SU-DHL-6 (cell line): ENCODE data around the gene PAGE1.
"Not testable (repeated sequence)": the region's sequence is repeated elsewhere in the genome, so short reads cannot be mapped to it uniquely, and the experiment has no call there.

Source experiments
- H2AFZ ChIP-seq: fragments of 200-600 bp; sonication (generic); 2 replicates; pipeline ENCODE4 v1.6.1; 2014; ENCODE audit warnings: low read depth, mild to moderate bottlenecking, moderate library complexity, mixed read lengths, antibody characterized with exemption, low read length; ENCODE audit not compliant: severe bottlenecking
- H3F3A ChIP-seq: fragments of 200-600 bp; shearing (Covaris generic); 2 replicates; pipeline ENCODE4 v1.6.0; 2016; ENCODE audit warnings: antibody characterized with exemption, mild to moderate bottlenecking; ENCODE audit not compliant: insufficient read depth
- H3K27ac ChIP-seq: fragments of 200-600 bp; sonication (generic); 2 replicates; pipeline ENCODE4 v1.5.1; 2016; ENCODE audit warnings: low read depth, mild to moderate bottlenecking, low read length, moderate library complexity, mixed read lengths
- H3K27me3 ChIP-seq: fragments of 200-600 bp; sonication (generic), shearing (Covaris generic); 2 replicates; pipeline ENCODE4 v1.6.0; 2014; ENCODE audit warnings: mild to moderate bottlenecking, low read length
- H3K36me3 ChIP-seq: fragments of 200-600 bp; sonication (generic); 2 replicates; pipeline ENCODE4 v1.6.1; 2014; ENCODE audit warnings: mild to moderate bottlenecking, low read length, mixed read lengths
- H3K4me2 ChIP-seq: fragments of 300-600, 200-600 bp; shearing (Covaris generic), sonication (generic); 2 replicates; pipeline ENCODE4 v1.6.0; 2014; ENCODE audit warnings: low read length, low read depth, mild to moderate bottlenecking; ENCODE audit not compliant: poor library complexity, severe bottlenecking
- H3K4me3 ChIP-seq: fragments of 200-600 bp; sonication (generic); 2 replicates; pipeline ENCODE4 v1.5.1; 2014; ENCODE audit warnings: antibody characterized with exemption, low read length, mild to moderate bottlenecking, mixed read lengths; ENCODE audit not compliant: insufficient read depth, poor library complexity, severe bottlenecking
- H3K79me2 ChIP-seq: fragments of 200-600 bp; sonication (generic); 2 replicates; pipeline ENCODE4 v1.6.1; 2014; ENCODE audit warnings: mild to moderate bottlenecking, low read length, moderate library complexity; ENCODE audit not compliant: insufficient read depth
- H3K9ac ChIP-seq: fragments of 200-600 bp; sonication (generic); 2 replicates; pipeline ENCODE4 v1.7.0; 2014; ENCODE audit warnings: mild to moderate bottlenecking, low read length
- H3K9me2 ChIP-seq: fragments of 200-600 bp; sonication (generic); replicated peaks from 2 replicates; pipeline ENCODE4 v1.6.1; 2014; ENCODE audit warnings: low read length; ENCODE audit not compliant: insufficient read depth
- H3K9me3 ChIP-seq: fragments of 200-600 bp; sonication (generic); 2 replicates; pipeline ENCODE4 v1.6.1; 2014; ENCODE audit warnings: low read length, mixed read lengths; ENCODE audit not compliant: insufficient read depth
- H4K20me1 ChIP-seq: fragments of 200-600 bp; sonication (generic); 2 replicates; pipeline ENCODE4 v1.6.1; 2014; ENCODE audit warnings: low read depth, mild to moderate bottlenecking, antibody characterized with exemption, low read length, moderate library complexity, mixed read lengths
- EZH2phosphoT487 ChIP-seq: fragments of 200-600 bp; sonication (generic), shearing (Covaris generic); conservative IDR thresholded peaks from 2 replicates; pipeline ENCODE4 v1.6.1; 2018; ENCODE audit warnings: mild to moderate bottlenecking, antibody characterized with exemption, low read length, moderate library complexity, mixed read lengths
- TF ChIP-seq, protein P1 (sequence below): fragments of 200-600 bp; sonication (generic); IDR thresholded peaks from one replicate; pipeline ENCODE4 v1.5.1; 2017; ENCODE audit warnings: antibody characterized with exemption, mild to moderate bottlenecking, low read length, moderate library complexity; ENCODE audit not compliant: insufficient read depth, poor library complexity, severe bottlenecking

PAGE1 gene

DNA sequence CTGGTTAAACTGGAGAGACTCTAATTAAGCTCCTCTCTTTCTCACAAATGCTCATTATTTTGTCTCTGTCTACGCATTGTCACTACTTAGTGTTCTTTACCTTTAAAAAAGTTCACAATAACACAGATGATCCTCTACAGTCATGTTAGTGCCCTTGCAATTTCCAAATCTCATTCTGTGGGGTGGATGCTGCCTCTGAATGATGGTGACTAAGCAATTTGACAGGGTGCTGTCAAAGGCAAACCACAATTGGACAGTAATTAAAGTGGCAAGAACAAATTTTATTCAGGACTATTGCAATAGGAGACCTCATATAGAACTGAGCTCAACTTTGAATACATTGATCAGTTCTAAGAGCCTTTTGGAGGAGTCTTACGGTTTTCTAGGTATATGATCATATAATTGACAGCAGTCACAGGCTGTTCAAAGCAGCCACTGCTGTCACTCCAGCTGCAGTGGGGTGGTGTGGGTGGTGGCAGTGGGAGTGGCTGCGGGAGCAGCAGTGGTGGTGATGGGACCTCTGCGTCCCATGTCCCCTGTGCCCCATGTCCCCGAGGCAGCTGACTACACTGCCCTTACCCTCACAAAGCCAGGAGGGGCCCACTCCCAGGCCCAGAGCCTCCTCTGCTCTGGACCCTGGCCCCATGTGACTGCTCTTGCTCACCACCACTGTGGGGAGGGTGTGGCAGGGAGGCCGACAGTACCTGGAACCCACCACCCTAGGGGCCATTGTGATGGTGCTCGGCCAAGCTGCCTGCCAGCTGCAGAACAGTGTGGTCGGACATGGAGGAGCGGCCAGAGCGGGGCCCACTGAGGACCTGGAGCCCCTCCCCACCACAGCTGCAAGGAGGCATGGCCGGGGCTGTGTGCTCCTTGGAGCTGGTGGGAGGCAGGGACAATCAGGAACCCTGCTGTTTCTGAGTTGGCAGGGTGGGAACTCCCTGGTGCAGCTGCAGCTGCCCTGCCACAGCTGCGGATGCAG, 30.4 kb upstream of the PAGE1 start:
- H3K27ac ChIP-seq = no peak overlapping the region
- H3K27me3 ChIP-seq = no peaks in the 10 kb centered on the region
- H3K4me2 ChIP-seq = no peak overlapping the region
- H2AFZ ChIP-seq = no peak overlapping the region
- TF ChIP-seq, protein P1, sequence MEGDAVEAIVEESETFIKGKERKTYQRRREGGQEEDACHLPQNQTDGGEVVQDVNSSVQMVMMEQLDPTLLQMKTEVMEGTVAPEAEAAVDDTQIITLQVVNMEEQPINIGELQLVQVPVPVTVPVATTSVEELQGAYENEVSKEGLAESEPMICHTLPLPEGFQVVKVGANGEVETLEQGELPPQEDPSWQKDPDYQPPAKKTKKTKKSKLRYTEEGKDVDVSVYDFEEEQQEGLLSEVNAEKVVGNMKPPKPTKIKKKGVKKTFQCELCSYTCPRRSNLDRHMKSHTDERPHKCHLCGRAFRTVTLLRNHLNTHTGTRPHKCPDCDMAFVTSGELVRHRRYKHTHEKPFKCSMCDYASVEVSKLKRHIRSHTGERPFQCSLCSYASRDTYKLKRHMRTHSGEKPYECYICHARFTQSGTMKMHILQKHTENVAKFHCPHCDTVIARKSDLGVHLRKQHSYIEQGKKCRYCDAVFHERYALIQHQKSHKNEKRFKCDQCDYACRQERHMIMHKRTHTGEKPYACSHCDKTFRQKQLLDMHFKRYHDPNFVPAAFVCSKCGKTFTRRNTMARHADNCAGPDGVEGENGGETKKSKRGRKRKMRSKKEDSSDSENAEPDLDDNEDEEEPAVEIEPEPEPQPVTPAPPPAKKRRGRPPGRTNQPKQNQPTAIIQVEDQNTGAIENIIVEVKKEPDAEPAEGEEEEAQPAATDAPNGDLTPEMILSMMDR = no peak
- no peak for TF ChIP-seq EZH2phosphoT487
- no peaks in the 10 kb centered on the region for H3K79me2 ChIP-seq
- H3K9ac ChIP-seq = no peak overlapping the region
- no peaks in the 10 kb centered on the region for H3F3A ChIP-seq
- H3K9me2 ChIP-seq = no peaks in the 10 kb centered on the region
- H3K9me3 ChIP-seq = no peaks in the 10 kb centered on the region
- no peaks in the 10 kb centered on the region for H3K36me3 ChIP-seq
- no peaks in the 10 kb centered on the region for H4K20me1 ChIP-seq
- no peak overlapping the region for H3K4me3 ChIP-seq

DNA sequence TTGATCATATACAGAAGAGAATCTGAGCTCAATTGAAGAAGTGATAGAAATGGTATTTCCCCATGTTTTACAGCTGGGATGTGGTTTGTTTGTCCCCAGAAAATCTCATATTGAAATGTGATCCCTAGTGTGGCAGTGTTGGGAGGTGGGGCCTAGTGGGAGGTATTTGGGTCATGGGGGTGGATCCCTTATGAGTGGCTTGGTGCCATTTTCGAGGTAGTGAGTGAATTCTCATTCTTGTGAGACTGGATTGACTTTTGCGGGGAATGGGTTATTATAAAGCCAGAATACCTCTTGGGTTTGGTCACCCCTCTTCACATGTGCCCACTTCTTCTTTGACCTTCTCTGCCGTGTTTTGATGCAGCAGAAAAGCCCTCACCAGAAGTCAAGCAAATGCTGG, 29.6 kb upstream of the PAGE1 start:
- TF ChIP-seq EZH2phosphoT487 = no peak
- TF ChIP-seq, protein P1 = no peak
- Histone ChIP-seq H3K79me2 (no peaks in the 10 kb centered on the region), H3K27ac (no peak overlapping the region), H3K9ac (no peak overlapping the region), H3K4me2 (no peak overlapping the region), H3K36me3 (no peaks in the 10 kb centered on the region), H3K9me2 (no peaks in the 10 kb centered on the region), H4K20me1 (no peaks in the 10 kb centered on the region), H3F3A (no peaks in the 10 kb centered on the region), H3K27me3 (no peaks in the 10 kb centered on the region), H3K4me3 (no peak overlapping the region), H3K9me3 (no peaks in the 10 kb centered on the region), H2AFZ (no peak overlapping the region)

DNA sequence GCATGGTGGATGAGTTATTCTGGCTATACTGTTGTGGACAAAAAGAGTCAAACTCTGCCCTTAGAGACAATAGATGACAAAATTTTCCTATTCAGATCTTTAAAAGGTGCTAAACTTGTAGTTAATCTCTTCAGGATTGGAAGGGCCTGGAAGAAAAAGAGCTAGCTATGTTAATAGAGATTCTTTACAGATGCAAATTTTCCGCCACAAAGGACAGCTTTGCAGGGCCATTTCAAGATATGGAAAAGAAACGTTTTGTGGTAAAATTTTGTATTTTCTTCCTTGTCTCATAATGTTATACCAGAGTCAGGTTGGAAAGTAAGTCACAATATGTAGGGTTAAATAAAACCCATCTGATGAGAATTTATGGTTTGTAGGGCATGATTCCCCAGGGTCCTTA, 24.3 kb upstream of the PAGE1 start:
- not testable (repeated sequence) for H3K4me2 ChIP-seq, H3K9ac ChIP-seq, H3K9me3 ChIP-seq, H3F3A ChIP-seq, H3K9me2 ChIP-seq, H3K27me3 ChIP-seq, H3K27ac ChIP-seq, H3K79me2 ChIP-seq, H3K4me3 ChIP-seq, H4K20me1 ChIP-seq, H2AFZ ChIP-seq, H3K36me3 ChIP-seq

DNA sequence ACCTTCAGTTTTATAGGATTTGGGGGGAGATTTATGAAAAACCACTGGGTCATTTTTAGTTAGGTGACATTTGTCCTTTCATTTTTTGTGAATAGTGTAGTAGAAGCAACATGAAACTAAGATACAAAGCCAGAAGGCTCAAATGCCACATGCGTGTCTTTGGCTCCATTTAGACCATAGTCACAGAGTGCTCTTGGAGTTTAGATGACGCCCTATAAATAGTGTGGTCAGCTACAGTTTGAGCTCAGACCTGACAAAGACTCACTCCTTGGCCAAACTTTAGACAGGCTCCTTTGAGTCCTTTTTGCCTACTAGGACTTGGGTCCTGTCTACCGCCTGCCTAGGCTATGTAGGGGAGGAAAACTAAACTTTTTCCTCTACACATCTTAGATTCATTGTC, 16.8 kb upstream of the PAGE1 start:
- Histone ChIP-seq H3K79me2 (no peaks in the 10 kb centered on the region), H3K4me3 (no peak overlapping the region), H3K27me3 (no peaks in the 10 kb centered on the region), H3F3A (no peaks in the 10 kb centered on the region), H3K9me2 (no peaks in the 10 kb centered on the region), H3K9ac (no peak overlapping the region), H2AFZ (no peak overlapping the region), H3K36me3 (no peaks in the 10 kb centered on the region), H3K9me3 (no peaks in the 10 kb centered on the region), H3K4me2 (no peak overlapping the region), H4K20me1 (no peaks in the 10 kb centered on the region), H3K27ac (no peak overlapping the region)
- TF ChIP-seq EZH2phosphoT487 = no peak
- TF ChIP-seq, protein P1 = no peak
